K562 (cell line): ENCODE measurements around the gene SORCS2.

ENCODE experiments used
- CEBPB ChIP-seq: fragments of 450-650 bp; IDR thresholded peaks from 2 replicates; pipeline ENCODE4 v1.6.1; 2016; ENCODE audit warnings: missing genetic modification characterization, missing compliant biosample characterization
- CTCF ChIP-seq, 3 experiments: IDR thresholded peaks in 2 of 3; conservative IDR thresholded peaks in 1 of 3; 2 replicates each; pipeline ENCODE4 v1.5.1; 2011 to 2012; ENCODE audit warnings: low read length in 3 of 3, mild to moderate bottlenecking in 3 of 3, control low read depth in 2 of 3, improper control_type of control experiment in 1 of 3, inconsistent platforms in 1 of 3, low read depth in 1 of 3, mixed read lengths in 1 of 3, moderate library complexity in 1 of 3; ENCODE audit not compliant: insufficient read depth in 2 of 3
- E2F6 ChIP-seq, 2 experiments: IDR thresholded peaks; 2 replicates each; pipeline ENCODE4 v1.6.1; 2011; ENCODE audit warnings: borderline replicate concordance in 1 of 2, control low read depth in 1 of 2, low read depth in 1 of 2, low read length in 1 of 2, mild to moderate bottlenecking in 1 of 2, mixed read lengths in 1 of 2, moderate library complexity in 1 of 2; ENCODE audit not compliant: insufficient read depth in 1 of 2, insufficient read length in 1 of 2, poor library complexity in 1 of 2, severe bottlenecking in 1 of 2; ENCODE audit errors: extremely low read depth in 1 of 2
- ERF ChIP-seq: fragments of 450-650 bp; formaldehyde crosslinking; IDR thresholded peaks from 2 replicates; pipeline ENCODE4 v1.4.0; 2020; ENCODE audit warnings: mild to moderate bottlenecking, mixed read lengths
- FOS ChIP-seq: IDR thresholded peaks from 3 replicates; pipeline ENCODE4 v1.6.1; 2011; ENCODE audit not compliant: insufficient read length; ENCODE audit errors: extremely low read depth
- MAFK ChIP-seq: IDR thresholded peaks from 2 replicates; pipeline ENCODE4 v1.6.1; 2011; ENCODE audit warnings: low read length, improper control_type of control experiment
- NR2C2 ChIP-seq, 2 experiments: fragments of 200-800 bp in 1 of 2; sonication (Bioruptor generic) in 1 of 2; sonication (generic) in 1 of 2; formaldehyde crosslinking in 1 of 2; IDR thresholded peaks; 2 replicates each; pipeline versions ENCODE4 v1.6.1 to v1.8.0; 2016 to 2022; ENCODE audit warnings: mild to moderate bottlenecking in 1 of 2, missing compliant biosample characterization in 1 of 2, missing genetic modification characterization in 1 of 2, missing genetic modification reagents in 1 of 2
- REST ChIP-seq, 2 experiments: fragments of 450-650 bp; formaldehyde crosslinking in 1 of 2; IDR thresholded peaks; 2 replicates each; pipeline versions ENCODE4 v1.4.0 to v1.6.1; 2014 to 2020; ENCODE audit warnings: mild to moderate bottlenecking in 2 of 2, borderline replicate concordance in 1 of 2, low read depth in 1 of 2
- SPI1 ChIP-seq: IDR thresholded peaks from 2 replicates; pipeline ENCODE4 v1.6.1; 2011; ENCODE audit warnings: low read depth, low read length, control low read depth, borderline replicate concordance
- SRSF1 ChIP-seq: fragments of 200-400 bp; formaldehyde crosslinking; IDR thresholded peaks from 2 replicates; pipeline ENCODE4 v1.6.1; 2017; ENCODE audit warnings: mild to moderate bottlenecking, low read depth, low read length, moderate library complexity
- VEZF1 ChIP-seq: fragments of 200-800 bp; sonication (Bioruptor generic); IDR thresholded peaks from 2 replicates; pipeline ENCODE4 v1.6.1; 2017; ENCODE audit warnings: missing genetic modification characterization, missing compliant biosample characterization
- ZBTB33 ChIP-seq: sonication (generic); formaldehyde crosslinking; IDR thresholded peaks from 2 replicates; pipeline ENCODE4 v1.8.1; 2023; ENCODE audit warnings: mild to moderate bottlenecking, missing genetic modification reagents
- ZNF449 ChIP-seq: fragments of 250-450 bp; sonication (Bioruptor Pico); IDR thresholded peaks from 2 replicates; pipeline ENCODE4 v1.8.0; 2022; ENCODE audit warnings: moderate library complexity, mild to moderate bottlenecking, inconsistent platforms

GRCh38 chr4:7309181-7309580, 116.8 kb downstream of the SORCS2 start:
- TF ChIP-seq ZBTB33: no peak
- no peak for TF ChIP-seq MAFK
- no peak for TF ChIP-seq REST (IDR thresholded peaks at IDR 0.05; ENCODE audit: borderline replicate concordance)
- TF ChIP-seq REST (CRISPR knock-in tag; IDR thresholded peaks at IDR 0.05; ENCODE audit: low read depth): no peak
- TF ChIP-seq E2F6 (IDR thresholded peaks at IDR 0.05; ENCODE audit: borderline replicate concordance in 1 of 2, extremely low read depth in 1 of 2, insufficient read depth in 1 of 2, insufficient read length in 1 of 2, low read depth in 1 of 2, low read length in 1 of 2, poor library complexity in 1 of 2, severe bottlenecking in 1 of 2): no peak
- no peak for TF ChIP-seq ZNF449
- TF ChIP-seq SRSF1: no peak
- TF ChIP-seq NR2C2 (CRISPR knock-in tag; IDR thresholded peaks at IDR 0.05): no peak
- no peak for TF ChIP-seq NR2C2 (tag; IDR thresholded peaks at IDR 0.05)
- no peak for TF ChIP-seq FOS
- TF ChIP-seq VEZF1 (CRISPR knock-in tag): no peak
- no peak for TF ChIP-seq CTCF (IDR thresholded peaks at IDR 0.05 in 2 of 3, conservative IDR thresholded peaks at IDR 0.05 in 1 of 3; ENCODE audit: insufficient read depth in 2 of 3, low read depth in 1 of 3, low read length in 3 of 3)
- no peak for TF ChIP-seq ERF (CRISPR knock-in tag)
- no peak for TF ChIP-seq CEBPB (tag)
- TF ChIP-seq SPI1: no peak
